Esophagus muscularis mucosa (tissue), 3 donors: ENCODE measurements around the gene PTPRU.

Experiments
- CTCF ChIP-seq, 3 experiments: fragments of 200-600 bp in 2 of 3; fragments of 450-650 bp in 1 of 3; sonication (generic) in 2 of 3; IDR thresholded peaks; one replicate each; pipeline ENCODE4 v1.5.1; 2017 to 2019; ENCODE audit warnings: antibody characterized with exemption in 3 of 3, mild to moderate bottlenecking in 2 of 3, moderate library complexity in 1 of 3
- POLR2AphosphoS5 ChIP-seq, 2 donors: sonication (generic); formaldehyde crosslinking; IDR thresholded peaks; one replicate each; pipeline ENCODE4 v1.6.1; 2017; ENCODE audit warnings: antibody characterized with exemption in 2 of 2

- TF ChIP-seq CTCF (IDR thresholded peaks at IDR 0.05) (no peak), POLR2AphosphoS5 (IDR thresholded peaks at IDR 0.05) (no peak)
Measured at GRCh38 chr1:29282924-29283803, 46.8 kb downstream of the PTPRU start.
